ENCODE measurements around the gene TBC1D2B.

DNA sequence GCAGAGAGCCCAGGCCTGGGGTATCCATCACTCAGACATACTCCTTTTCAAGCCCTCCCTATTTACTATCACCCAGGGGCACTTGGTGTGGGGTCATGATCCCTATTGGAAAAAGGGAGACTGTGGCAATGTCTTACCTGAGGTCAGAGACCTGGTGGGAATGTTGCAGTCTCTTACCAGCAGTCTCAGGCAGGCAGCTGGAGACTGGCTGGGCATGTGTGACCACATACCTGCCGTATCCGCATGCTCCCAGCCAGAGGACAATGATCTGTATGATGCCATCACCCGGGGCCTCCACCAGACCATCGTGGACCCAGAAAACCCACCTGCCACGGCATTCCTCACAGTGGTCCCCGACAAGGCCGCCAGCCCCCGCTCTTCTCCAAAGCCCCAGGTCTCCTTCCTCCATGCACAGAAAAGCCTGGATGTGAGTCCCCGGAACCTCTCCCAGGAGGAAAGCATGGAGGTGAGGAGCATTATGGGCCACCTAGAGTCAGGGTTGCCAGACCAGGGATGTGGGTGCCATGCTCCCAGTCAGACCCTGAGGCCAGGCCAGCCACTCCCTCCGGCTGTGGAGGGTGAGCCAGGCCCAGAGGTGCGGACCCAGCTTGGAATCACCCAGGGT is 20.7 kb upstream of the TBC1D2B start:
- no peak for TF ChIP-seq POLR2A (IDR thresholded peaks at IDR 0.05)
- no peak for TF ChIP-seq CTCF (IDR thresholded peaks at IDR 0.05)

All from body of pancreas (tissue), 4 donors.